Stimulated activated CD4-positive, alpha-beta T cell treated with anti-CD3 and anti-CD28 coated beads, Interleukin-12 subunit alpha, Interleukin-12 subunit beta, amount 100 ng/mL, for 48 hours (primary cell): ENCODE measurements around the gene MACO1.

ENCODE experiments used
- DNase-seq, 3 donors: peaks; one replicate each; pipeline ENCODE4 v3.0.0-alpha.2; 2020; ENCODE audit warnings: low read depth in 2 of 3, low spot score in 1 of 3

Gene MACO1

DNA sequence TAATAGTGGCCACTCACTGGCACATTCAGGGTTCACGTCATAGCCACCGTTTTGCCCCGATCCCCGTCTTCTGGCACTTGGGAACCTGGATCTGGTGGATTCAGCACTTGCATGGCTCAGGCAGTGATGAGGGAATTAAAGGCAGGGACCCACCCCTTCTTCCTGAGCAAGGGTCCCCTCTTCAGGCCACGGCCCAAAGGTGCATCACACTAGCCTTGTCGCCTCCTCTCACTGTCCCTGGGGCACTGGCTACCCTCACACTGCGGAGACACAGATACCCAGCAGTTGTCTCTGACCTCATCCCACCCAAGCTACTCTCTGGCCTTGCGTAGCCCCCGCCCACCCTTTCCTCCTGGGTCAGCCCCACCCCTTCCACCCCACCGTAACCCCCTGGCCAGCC lies 92.8 kb downstream of the MACO1 start:
- no peak for DNase-seq

GRCh38 chr1:25524568-25525360 lies 94.1 kb downstream of the MACO1 start:
- DNase-seq = no peak

DNA sequence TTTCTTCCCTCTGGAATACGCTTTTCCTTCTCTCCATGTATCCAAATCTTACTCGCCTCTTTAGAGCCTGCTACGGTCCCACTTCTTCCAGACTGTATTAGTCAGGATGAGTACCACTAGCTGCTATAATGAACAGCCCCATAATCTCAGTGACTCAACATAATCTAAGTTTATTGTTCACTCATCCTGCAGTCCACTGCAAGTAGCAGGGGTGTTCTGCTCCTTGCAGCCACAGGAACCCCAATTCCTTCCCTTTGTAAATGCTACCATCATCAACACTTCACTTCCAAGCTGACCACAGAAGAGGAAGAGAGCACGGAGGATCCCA lies 94.6 kb downstream of the MACO1 start:
- no peak for DNase-seq

- no peak for DNase-seq
Measured at GRCh38 chr1:25526753-25527152, 96.1 kb downstream of the MACO1 start.

- DNase-seq = no peak
Measured at GRCh38 chr1:25527226-25527846, 96.6 kb downstream of the MACO1 start.

- DNase-seq = no peak
Measured at GRCh38 chr1:25527946-25528595, 97.4 kb downstream of the MACO1 start.

DNA sequence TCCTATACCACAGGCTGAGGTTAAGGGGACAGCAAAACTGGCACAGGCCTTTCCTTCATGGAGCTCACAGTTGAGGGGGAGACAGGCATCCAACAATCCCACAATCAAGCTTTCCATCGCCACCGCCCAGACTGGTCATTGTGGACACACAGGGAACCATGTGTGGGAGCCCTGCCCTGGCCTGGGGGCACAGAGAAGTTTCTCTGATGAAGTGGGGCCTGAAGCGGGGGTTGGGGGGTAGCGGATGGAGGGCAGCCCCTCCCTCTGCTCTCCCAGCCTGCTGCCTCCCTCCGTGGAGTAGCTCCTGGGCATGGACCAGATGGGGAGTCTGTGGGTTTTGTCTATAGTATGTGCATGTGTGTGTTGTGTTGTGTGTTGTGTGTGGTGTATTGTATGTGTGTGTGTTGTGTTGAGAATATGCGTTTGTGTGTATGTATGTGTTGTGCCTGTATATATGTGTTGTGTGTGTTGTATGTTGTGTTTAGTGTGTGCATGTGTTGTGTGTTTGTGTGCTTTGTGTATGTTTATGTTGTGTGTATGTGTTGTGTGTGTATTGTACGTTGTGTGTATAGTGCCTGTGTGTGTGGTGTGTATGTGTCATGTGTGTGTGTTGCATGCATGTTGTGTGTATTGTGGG lies 98.3 kb downstream of the MACO1 start:
- no peak for DNase-seq

DNA sequence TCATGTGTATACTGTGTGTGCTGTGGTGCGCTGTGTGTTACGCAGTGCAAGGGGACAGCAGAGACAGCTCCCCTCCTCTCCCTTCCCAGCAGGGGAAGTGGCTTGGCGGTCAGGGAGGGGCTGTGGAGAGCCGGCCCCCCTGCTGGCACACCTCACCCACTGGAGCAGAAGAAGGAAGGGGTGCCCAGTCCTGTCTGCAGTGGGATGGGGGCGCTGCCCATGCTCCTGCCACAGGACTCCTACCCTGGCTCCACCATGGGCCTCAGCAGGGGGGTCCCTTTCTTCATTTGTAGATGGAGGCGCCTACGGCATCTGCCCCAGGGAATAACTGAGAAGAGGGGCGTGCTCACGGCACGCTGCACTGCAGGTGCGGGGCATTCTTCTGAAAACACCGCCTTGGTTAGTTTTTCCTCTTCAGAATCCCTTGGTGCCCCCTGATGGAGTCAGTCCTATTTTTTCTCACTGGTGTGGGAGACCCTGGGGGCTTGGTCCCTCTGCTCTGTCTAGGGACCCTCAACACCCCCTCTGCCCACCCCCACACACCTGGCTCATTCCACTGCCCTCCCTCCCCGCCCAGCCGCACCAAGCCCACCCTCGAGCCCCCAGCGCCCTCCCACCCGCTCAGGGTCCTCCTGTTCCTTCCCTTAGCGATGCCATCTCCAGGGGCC lies 99.0 kb downstream of the MACO1 start:
- no peak for DNase-seq

DNA sequence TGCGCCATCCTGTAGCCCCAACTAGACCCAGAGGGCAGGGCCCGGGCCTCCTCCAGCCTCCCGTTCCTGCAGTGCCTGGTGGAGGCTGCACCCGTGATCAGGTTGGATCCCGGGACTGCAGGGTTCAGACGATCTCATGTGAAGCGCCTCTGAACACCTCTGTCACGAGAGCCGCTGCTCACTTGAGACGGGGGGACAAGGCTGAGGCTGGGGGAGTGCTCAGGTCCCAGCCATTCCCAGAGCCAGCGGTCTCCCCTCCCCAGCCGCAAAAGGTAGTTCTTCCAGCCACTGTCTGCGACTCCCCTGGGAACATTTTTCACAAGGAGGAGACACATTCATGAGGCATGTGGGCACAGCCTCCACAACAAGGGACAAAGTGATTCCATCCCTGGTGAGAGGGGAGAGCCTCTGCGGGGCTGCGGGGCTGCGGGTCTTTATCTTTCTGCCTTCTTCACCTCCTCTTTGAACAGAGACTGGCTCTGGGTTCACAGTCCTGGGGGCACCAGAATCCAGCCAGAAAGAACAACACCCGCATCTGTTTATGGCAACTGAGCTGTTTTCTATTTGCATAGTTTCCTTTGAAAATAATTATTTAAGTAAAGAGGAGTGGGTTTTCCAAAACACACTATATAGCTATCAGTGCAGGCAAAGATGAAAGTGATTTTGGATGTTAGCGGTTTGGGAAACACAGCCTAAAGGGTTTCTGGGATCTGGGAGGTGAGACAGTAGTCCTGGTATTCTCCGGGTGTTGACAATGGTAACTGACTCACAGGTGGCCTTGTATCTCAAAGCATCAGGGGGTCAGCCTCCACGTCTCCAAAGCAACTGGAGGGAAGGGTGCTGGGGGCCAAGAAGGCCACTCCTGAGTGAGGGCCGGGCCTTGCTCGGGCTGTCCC lies 99.7 kb downstream of the MACO1 start:
- DNase-seq = no peak

DNA sequence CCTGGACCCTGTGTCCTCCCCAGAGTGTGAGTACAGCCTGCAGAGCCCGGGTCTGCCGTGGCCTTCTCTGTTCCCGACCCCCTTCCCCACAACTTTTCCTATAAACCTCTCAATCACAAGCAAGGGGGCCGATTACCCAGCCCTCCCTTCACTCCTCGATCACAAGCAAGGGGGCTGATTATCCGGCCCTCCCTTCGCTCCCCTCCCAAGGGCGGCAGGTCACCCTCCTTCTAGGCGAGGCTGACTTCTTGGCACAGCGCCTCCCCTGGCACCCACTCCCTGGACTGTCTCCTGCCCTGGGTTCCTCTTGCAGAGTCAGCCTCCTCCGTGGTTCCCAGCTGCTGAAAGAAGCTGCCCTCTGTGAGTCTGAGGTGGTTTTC lies 100.4 kb downstream of the MACO1 start:
- DNase-seq = no peak

GRCh38 chr1:25532970-25533369 lies 102.3 kb downstream of the MACO1 start:
- no peak for DNase-seq

- DNase-seq = no peak
Measured at GRCh38 chr1:25533775-25534409, 103.2 kb downstream of the MACO1 start.

DNA sequence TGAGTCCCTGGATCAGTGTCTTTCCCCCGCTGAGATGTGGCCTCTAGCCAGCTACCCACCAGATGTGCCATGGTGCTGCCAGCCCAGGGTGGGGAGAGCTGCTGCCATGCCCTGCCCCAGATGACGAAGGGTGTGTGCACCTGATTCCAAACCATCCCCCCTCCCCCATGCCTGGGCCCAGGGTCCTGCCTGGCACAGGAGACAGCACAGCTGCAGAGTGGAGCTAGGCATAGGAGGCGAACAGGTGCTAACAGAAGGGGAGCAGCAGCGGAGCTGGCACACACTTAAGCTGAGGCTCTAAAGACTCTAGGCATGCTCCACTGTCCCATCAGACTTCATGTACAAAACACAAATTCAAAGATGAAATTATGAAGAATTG lies 103.7 kb downstream of the MACO1 start:
- no peak for DNase-seq

DNA sequence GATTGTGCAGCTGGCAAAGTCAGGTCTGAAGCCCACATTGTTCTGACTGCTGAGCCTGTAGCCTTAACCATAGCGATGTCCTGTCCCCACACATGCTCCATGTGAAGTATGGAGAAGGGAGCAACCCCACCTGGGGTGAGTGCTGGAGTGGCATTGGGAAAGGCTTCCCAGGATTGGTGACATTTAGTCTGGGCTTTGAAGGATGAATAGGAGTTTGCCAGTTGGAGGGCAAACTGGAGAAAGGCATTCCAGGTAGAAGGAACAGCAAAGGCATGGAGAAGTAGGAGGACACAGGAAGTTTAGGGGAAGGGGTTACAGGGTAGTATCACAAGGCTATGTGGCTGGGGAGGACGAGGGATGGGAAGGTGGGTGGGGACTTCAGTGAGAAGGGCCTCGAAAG lies 105.4 kb downstream of the MACO1 start:
- no peak for DNase-seq

GRCh38 chr1:25537153-25537831 lies 106.6 kb downstream of the MACO1 start:
- DNase-seq = no peak

DNA sequence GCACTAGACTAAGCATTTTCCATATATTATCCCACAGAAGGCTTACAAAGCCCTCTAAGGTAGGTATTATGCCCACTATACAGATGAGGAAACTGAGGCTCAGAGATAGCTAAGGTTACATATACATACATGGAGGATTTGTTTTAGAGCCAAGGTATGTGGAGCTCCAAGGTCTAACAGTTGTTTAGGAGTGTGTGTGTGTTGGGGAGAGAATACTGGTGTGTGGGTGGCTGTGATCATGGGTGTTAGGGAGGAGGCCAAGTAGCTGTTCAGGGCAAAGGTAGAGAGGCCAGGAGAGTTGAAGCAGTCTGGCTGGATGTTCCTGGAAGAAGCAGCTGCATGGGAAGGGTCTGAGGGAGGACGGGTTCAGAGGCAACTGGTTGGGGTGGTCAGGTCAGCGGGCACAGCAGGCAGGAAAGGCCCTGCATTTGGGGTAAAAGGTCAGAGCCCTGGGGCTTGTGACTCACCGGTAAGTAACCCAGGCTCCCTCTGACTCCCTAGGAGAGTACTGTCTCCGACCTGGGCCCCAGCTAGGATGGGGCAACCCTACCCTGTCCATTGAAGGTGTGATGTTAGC lies 107.6 kb downstream of the MACO1 start:
- DNase-seq = no peak

- no peak for DNase-seq
Measured at GRCh38 chr1:25540750-25541342, 110.1 kb downstream of the MACO1 start.

DNA sequence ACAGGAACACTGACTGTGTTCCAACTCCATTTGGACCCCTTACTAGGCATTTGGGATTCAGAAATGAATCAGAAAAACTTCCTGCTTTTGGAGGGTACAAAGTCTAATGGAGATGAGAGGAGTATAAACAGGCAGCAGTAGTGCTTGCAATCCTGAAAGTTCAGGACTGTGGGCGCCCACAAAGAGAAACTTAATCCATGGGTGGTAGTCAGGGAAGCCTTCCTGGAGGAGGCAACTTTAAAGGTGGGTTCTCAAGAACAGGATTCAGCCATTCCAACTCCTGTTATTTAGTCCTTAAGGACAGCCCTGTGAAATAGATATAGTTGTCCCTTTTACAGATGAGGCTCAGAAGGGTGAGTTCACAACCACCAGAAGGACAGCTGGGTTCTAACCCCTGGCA lies 110.7 kb downstream of the MACO1 start:
- DNase-seq = no peak
